Measurements from ENCODE around the gene CPLX3.

The CPLX3 gene

DNA sequence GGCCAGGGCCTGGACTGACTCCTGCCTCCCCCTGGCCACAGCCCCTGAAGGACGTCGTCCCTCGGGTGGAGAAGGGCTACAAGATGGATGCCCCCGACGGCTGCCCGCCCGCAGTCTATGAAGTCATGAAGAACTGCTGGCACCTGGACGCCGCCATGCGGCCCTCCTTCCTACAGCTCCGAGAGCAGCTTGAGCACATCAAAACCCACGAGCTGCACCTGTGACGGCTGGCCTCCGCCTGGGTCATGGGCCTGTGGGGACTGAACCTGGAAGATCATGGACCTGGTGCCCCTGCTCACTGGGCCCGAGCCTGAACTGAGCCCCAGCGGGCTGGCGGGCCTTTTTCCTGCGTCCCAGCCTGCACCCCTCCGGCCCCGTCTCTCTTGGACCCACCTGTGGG, 24.1 kb upstream of the CPLX3 start:
- no peak for DNase-seq (ENCODE audit: low read depth)

DNA sequence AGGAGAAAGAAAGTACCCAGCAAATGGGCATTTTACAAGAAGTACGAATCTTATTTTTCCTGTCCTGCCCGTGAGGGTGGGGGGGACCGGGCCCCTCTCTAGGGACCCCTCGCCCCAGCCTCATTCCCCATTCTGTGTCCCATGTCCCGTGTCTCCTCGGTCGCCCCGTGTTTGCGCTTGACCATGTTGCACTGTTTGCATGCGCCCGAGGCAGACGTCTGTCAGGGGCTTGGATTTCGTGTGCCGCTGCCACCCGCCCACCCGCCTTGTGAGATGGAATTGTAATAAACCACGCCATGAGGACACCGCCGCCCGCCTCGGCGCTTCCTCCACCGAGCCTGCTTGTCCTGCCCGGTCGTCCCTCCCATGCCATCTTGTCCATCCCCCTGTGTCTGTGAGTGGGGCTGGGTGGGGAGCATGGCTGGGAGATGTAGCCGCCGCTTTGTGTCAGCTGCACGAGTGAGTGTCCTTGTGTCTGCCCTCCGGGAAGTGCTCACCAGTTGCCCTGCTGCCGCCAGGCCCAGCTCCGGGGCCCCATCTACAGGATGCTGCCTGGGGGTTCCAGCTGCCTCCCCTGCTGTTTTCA, 23.5 kb upstream of the CPLX3 start:
- no peak for DNase-seq (ENCODE audit: low read depth)

- no peak for DNase-seq (ENCODE audit: low read depth)
Measured at GRCh38 chr15:74804935-74805334, 21.5 kb upstream of the CPLX3 start.

- DNase-seq (ENCODE audit: low read depth) = no peak
Measured at GRCh38 chr15:74807282-74807681, 19.1 kb upstream of the CPLX3 start.

DNA sequence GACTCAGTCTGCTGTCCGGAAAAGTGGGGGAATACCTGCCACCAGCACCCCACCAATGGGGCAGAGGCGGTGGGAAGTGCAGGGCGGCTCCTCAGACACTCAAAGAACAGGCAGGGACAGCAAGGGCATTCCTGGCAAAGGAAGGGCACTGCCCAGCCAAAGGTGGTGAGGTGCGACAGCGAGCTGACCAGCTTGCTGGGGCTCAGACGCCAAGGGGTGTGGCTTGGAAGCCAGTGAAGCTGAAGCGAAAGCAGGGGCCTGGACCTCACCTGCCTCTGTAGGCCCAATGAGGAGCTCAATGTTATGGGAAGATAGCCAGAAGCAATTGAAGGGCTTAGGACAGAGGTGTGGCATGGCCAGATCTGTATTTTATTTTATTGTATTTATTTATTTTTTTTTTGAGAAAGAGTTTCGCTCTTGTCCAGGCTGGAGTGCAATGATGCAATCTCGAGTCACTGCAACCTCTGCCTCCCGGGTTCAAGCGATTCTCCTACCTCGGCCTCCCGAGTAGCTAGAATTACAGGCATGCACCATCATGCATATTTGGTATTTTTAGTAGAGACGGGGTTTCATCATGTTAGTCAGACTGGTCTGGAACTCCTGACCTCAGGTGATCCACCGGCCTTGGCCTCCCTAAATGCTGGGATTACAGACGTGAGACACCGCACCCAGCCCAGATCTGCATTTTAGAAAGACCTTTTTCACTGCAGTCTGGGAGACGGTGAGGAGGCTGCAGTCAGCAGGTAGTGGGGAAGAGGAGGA, 18.2 kb upstream of the CPLX3 start:
- no peak for DNase-seq (ENCODE audit: low read depth)

DNA sequence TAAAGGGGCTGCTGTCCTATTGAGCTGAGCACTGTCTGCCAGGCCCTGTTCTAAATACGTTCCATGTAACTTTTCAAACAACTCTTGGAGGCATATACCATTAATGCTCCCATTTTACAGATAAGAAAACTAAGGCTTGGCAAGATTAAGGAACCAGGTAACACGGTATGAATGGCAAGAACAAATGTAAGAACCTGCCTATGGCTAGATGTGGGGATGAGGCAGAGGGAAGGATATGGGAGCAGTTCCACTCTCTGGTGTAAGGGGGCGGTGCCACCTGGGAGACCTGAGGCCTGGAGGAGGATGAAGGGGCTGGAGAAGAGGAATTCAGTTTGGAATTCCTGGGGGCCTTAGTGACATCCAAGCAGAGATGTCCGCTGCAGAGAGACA, 17.6 kb upstream of the CPLX3 start:
- no peak for DNase-seq (ENCODE audit: low read depth)

DNA sequence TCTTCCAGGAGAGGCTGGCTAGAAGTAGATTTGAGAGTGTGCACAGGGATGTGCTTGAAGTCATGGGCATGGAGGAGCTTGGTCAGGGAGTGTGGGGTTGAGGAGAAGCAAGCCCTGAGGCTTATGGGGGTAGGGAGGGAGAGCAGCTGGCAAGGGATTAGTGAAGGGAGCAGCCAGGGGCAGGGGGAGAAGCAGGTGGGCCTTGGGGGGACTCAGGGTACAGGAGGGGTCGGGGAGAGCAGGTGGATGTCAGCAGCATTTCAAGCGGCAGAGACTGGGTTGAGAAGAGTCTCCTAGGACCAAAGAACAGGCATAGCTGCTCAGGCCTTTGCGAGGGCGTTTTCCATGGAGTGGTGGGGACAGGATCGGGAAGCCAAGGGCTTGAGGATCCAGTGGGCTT, 17.2 kb upstream of the CPLX3 start:
- DNase-seq (ENCODE audit: low read depth) = no peak

DNA sequence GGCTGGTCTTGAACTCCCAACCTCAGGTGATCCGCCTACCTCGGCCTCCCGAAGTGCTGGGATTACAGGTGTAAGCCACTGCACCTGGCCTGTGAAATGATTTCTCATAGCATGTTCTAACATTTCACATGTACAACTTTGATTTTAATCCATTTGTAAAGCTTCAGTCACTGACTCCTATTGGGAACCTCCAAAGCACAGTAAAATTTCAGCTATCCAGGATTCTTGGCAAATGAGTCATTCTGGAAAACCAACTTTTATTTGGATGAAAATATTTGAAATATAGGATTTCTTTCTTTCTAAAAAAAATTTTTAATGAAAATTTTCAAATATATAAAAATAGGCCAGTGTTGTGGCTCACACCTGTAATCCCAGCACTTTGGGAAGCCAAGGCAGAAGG, 16.5 kb upstream of the CPLX3 start:
- DNase-seq (ENCODE audit: low read depth) = no peak

DNA sequence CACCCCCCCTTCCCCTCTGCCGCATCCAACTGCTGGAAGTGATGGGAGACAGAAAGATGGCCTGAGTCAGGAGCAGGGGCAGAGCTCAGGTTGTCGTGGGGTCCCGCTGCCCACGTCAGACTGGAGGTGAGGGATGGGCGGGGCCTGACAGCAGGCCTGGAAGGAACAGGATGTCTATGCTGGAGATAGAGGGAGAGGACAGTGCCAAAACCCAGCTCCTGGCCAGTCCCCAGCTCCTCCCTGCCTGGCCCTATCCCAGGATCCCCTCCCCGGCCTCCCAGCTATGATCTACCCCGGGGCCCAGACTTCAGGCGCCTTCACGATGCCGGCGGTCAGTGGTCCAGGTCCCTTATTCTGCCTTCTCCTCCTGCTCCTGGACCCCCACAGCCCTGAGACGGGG, 13.9 kb upstream of the CPLX3 start, which contains the start of gene LMAN1L:
Gene LMAN1L (plus strand): TSS at position 303 of the 400 bp plus-strand sequence. CDS start 20 bp downstream, at position 323.
- no peak for DNase-seq (ENCODE audit: low read depth)

GRCh38 chr15:74815121-74815934, 11.1 kb upstream of the CPLX3 start:
- DNase-seq (ENCODE audit: low read depth) = no peak

DNA sequence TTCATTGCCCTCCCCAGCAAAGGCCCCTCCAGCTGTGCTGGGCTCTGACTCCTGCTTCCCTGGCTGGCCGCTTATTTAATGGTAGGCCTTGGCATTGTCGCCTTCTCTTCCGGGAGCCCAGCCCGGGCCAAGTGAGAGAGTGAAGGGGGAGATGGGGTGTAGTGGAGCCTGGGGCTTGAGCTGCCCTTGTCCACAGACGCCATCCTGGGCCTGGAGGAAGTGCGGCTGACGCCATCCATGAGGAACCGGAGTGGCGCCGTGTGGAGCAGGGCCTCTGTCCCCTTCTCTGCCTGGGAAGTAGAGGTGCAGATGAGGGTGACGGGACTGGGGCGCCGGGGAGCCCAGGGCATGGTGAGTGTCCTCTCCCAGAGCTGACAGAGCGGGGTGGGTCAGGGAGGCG, 10.5 kb upstream of the CPLX3 start:
- no peak for DNase-seq (ENCODE audit: low read depth)

GRCh38 chr15:74816624-74817369, 9.6 kb upstream of the CPLX3 start:
- no peak for DNase-seq (ENCODE audit: low read depth)

- no peak for DNase-seq (ENCODE audit: low read depth)
Measured at GRCh38 chr15:74817370-74817737, 9.1 kb upstream of the CPLX3 start.

DNA sequence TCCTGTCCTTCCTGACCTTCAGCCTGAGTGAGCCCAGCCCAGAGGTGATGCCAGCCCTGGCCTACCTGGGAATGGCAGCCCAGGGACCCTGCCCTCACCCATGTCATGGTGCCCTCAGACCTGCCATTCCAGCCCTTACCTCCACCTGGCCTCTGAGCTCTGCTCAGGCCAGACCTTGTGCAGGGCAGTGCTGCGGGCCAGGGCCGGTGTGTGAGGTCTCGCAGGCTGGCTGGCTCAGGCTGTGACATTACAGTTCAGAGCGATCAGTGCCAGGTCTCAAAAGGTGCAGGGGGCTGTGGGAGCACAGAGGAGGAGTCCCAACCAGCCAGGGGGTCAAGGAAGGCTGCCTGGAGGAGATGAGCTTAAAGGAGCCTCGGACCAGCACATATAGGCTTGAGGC, 6.4 kb upstream of the CPLX3 start:
- no peak for DNase-seq (ENCODE audit: low read depth)

DNA sequence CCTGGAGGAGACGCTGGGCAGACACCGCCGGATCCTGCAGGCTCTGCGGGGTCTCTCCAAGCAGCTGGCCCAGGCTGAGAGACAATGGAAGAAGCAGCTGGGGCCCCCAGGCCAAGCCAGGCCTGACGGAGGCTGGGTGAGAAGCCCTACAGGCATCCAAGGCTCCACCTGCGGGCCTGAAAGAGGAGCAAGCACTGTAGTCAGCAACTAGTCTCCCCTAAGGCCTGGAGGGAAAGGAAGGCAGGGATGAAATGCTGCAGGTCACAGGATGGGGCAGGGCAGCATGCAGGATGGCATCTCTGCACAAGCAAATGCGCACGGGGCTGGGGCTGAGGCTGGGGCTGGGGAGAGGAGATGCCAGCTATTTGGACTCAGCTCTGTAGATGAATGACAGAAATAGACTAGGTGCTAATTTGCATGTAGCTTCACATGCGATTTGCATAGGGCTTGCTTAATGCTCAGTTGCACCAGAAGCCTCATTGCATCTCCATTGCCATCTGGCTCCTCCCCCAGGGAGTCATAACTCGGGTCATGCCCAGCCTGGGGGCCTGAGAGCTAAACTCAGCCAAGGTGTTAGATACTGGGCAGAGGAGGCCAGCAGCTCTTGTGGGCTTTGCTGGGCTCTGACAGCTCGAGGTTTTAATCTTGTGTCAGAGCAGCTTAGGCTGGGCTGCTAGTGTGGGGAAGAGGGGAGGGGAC, 5.2 kb upstream of the CPLX3 start:
- no peak for DNase-seq (ENCODE audit: low read depth)

GRCh38 chr15:74821790-74822158, 4.7 kb upstream of the CPLX3 start:
- no peak for DNase-seq (ENCODE audit: low read depth)

- no peak for DNase-seq (ENCODE audit: low read depth)
Measured at GRCh38 chr15:74822233-74822632, 4.2 kb upstream of the CPLX3 start.

GRCh38 chr15:74823324-74823723, 3.1 kb upstream of the CPLX3 start:
- DNase-seq (ENCODE audit: low read depth) = no peak

DNA sequence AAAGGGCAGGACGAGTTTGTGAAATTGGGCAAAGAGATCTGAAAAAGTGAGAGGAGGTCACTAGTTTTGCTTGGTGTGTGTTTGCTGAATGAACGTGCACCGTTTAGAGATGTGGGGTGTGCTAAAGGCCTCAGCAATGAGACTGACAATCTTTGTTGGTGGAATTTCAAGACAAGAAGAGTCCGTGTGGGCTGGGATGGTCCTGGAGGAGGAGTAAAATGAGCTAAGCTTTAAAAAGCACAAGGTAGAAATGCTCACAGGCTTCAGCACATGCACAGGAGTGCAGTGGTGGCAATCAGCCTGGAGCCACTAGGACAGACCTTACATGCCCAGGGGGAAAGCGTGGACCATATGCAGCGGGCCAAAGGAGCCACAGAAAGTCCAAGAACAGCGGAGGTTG, 1.5 kb upstream of the CPLX3 start:
- no peak for DNase-seq (ENCODE audit: low read depth)

DNA sequence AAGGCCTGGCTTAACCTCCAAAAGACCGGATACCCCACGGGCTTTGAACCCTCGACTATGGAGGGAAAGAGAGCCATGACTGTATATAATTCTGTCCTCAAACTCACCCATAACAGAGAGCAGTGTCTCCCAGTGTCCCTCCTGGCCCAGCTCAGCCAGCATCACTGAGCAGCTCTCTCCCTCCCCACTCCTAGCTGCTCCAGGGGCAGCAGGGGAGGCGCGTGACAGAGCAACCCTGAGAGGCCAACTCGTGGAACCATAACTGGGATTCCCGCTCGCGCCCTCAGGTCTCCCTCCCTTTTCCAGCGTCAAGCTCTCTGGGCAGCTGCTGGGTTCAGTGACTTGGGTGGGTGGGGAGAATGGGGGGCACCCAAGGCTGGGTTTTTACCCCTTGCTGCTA, 561 bp upstream of the CPLX3 start:
- no peak for DNase-seq (ENCODE audit: low read depth)

- no peak for DNase-seq (ENCODE audit: low read depth)
Measured at GRCh38 chr15:74826921-74827320, 494 bp downstream of the CPLX3 start.

GRCh38 chr15:74827614-74828013, 1.2 kb downstream of the CPLX3 start:
- no peak for DNase-seq (ENCODE audit: low read depth)
